Uterus (tissue), 4 donors: Measurements from ENCODE around the gene NUP42. TPM values are rescaled to one million over a fixed set of nuclear protein-coding genes. Genes with fewer than 3 reads are reported as not detected.
"Not testable (repeated sequence)": the region's sequence is repeated elsewhere in the genome, so short reads cannot be mapped to it uniquely, and the experiment has no call there.

Experiments used
- DNase-seq, 2 donors: peaks; one replicate each; pipeline ENCODE4 v3.0.0-alpha.2; 2019 to 2020
- H3K27ac ChIP-seq, 2 donors: fragments of 200-600 bp; sonication (generic); 1 replicate in 1 of 2; 2 replicates in 1 of 2; pipeline ENCODE4 v1.5.1; 2016 to 2018
- H3K27me3 ChIP-seq, 2 donors: fragments of 200-600 bp; sonication (generic); one replicate each; pipeline ENCODE4 v1.5.1; 2018 to 2019; ENCODE audit warnings: control low read depth in 1 of 2
- H3K36me3 ChIP-seq, 2 donors: fragments of 200-600 bp; sonication (generic); one replicate each; pipeline ENCODE4 v1.5.1; 2019; ENCODE audit warnings: control low read depth in 1 of 2
- H3K4me1 ChIP-seq, 2 donors: fragments of 200-600 bp; sonication (generic); one replicate each; pipeline ENCODE4 v1.5.1; 2018 to 2019; ENCODE audit warnings: control low read depth in 1 of 2
- H3K4me3 ChIP-seq, 2 donors: fragments of 200-600 bp; sonication (generic); 1 replicate in 1 of 2; 2 replicates in 1 of 2; pipeline ENCODE4 v1.5.1; 2018 to 2019; ENCODE audit warnings: mild to moderate bottlenecking in 1 of 2
- H3K9me3 ChIP-seq, 2 donors: fragments of 200-600 bp; sonication (generic); one replicate each; pipeline ENCODE4 v1.5.1; 2019; ENCODE audit warnings: control low read depth in 1 of 2
- POLR2A ChIP-seq, 2 donors: fragments of 450-650 bp; IDR thresholded peaks; one replicate each; pipeline ENCODE4 v1.6.1; 2016; ENCODE audit warnings: antibody characterized with exemption in 2 of 2, mild to moderate bottlenecking in 1 of 2, moderate library complexity in 1 of 2
- intact Hi-C: fragments of 100-400 bp; cut with DNase I; formaldehyde crosslinking; loops from one replicate; pipeline ENCODE4 v1.15.1; 2023; ENCODE audit warnings: low total_unique reads
- total RNA-seq, 4 donors: library from RNA; depleted of rRNA in 3 of 4; stranded (reverse); fragments of >200 nt in 3 of 4; gene quantifications; one replicate each; pipeline versions ENCODE4 v1.1.0 to v1.2.4, GENCODE V29; 2014 to 2023
- TF ChIP-seq, protein P1 (sequence below), 4 experiments: fragments of 200-600 bp in 2 of 4; fragments of 450-650 bp in 2 of 4; sonication (generic) in 2 of 4; IDR thresholded peaks; one replicate each; pipeline ENCODE4 v1.5.1; 2016 to 2019; ENCODE audit warnings: antibody characterized with exemption in 4 of 4, mild to moderate bottlenecking in 2 of 4, moderate library complexity in 1 of 4
- donor health status: DM: yes; HTN: yes; CAD: no.

The NUP42 gene
- total RNA-seq, 4 donors from 2014 or later, result 20.6 to 58.3 (median 36.1) TPM

DNA sequence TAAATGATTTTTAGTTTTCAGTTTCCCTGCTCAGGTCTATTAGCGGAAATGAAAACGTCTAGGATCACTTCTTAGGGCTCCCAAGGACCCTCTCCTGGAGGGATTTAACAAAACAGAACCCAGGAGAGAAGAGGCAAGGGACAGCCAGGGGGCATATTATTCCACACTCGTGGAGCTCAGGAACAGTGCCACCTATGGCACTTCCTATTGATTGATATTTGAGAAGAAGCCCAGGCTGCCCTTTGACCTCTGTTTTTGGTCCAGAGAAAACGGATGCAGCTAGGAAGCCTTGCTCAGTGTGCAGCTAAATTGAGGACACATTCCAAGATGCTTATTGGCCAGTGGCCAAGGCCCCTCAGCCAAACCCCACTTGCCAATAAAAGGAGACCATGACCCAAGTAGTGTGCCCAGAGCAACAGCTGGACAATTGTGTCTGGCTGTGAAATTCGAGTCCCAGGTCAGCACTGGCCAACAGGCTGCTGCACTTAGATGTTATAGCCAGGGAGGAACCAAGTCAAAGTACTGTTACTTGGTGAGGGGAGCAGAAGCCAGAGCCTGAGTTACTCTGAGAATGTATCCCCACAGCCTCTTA is 40.7 kb downstream of the NUP42 start:
- Histone ChIP-seq H3K4me1 (no peaks in the 10 kb centered on the region), H3K9me3 (no peaks in the 10 kb centered on the region), H3K27ac (no peak overlapping the region), H3K36me3 (no peaks in the 10 kb centered on the region), H3K4me3 (no peak overlapping the region), H3K27me3 (no peaks in the 10 kb centered on the region)
- intact Hi-C loops, result no loop called here
- DNase-seq, result no peak
- no peak for TF ChIP-seq POLR2A (IDR thresholded peaks at IDR 0.05)
- TF ChIP-seq, protein P1, sequence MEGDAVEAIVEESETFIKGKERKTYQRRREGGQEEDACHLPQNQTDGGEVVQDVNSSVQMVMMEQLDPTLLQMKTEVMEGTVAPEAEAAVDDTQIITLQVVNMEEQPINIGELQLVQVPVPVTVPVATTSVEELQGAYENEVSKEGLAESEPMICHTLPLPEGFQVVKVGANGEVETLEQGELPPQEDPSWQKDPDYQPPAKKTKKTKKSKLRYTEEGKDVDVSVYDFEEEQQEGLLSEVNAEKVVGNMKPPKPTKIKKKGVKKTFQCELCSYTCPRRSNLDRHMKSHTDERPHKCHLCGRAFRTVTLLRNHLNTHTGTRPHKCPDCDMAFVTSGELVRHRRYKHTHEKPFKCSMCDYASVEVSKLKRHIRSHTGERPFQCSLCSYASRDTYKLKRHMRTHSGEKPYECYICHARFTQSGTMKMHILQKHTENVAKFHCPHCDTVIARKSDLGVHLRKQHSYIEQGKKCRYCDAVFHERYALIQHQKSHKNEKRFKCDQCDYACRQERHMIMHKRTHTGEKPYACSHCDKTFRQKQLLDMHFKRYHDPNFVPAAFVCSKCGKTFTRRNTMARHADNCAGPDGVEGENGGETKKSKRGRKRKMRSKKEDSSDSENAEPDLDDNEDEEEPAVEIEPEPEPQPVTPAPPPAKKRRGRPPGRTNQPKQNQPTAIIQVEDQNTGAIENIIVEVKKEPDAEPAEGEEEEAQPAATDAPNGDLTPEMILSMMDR (IDR thresholded peaks at IDR 0.05), result no peak

DNA sequence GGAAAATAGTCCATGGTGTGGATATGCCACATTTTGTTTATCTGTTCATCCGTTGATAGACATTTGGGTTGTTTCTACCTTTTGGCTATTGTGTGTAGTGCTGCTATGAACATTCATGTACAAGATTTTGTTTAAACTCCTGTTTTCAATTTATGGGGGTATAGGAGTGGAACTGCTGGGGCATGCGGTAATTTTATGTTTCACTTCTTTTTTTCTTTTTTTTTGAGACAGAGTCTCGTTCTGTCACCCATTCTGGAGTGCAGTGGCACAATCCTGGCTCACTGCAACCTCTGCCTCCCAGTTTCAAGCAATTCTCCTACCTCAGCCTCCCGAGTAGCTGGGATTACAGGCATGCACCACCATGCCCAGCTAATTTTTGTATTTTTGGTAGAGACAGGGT is 42.5 kb downstream of the NUP42 start:
- H3K9me3 ChIP-seq, intact Hi-C loops, H3K27me3 ChIP-seq, DNase-seq, H3K36me3 ChIP-seq, H3K4me1 ChIP-seq, H3K4me3 ChIP-seq, H3K27ac ChIP-seq: not testable (repeated sequence)

DNA sequence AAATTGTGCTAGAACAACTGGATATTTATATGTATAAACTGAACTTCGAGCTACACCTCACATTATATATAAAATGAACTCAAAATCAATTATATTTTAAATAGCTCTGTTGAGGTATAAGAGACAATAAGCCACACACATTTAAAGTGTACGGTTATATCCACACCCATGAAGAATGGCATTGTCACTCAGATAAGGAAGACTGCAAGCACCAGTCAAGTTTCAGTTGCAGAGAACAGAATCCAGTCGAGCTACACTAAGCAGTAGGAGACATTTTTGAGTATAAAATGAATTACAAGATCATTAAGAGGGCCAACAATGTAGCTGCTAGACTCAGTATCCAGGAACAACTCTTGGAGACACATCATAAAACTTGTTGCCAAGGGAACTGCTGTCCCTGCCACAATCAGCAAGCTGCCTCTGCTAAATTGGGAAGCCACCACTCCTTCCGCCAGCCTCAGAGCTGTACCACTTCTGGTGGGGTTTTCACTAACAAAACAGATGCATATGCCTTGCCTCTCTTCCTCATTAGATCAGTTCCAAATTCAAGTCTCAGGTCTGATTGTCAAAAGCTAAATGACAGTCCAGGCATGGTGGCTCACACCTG is 45.1 kb downstream of the NUP42 start:
- no peak for DNase-seq
- Histone ChIP-seq H3K4me1 (no peaks in the 10 kb centered on the region), H3K9me3 (no peaks in the 10 kb centered on the region), H3K36me3 (no peaks in the 10 kb centered on the region), H3K4me3 (no peak overlapping the region), H3K27ac (no peak overlapping the region), H3K27me3 (no peaks in the 10 kb centered on the region)
- TF ChIP-seq, protein P1 (IDR thresholded peaks at IDR 0.05), result no peak
- no peak for TF ChIP-seq POLR2A (IDR thresholded peaks at IDR 0.05)
- intact Hi-C loops, result no loop called here

- Histone ChIP-seq H3K9me3 (no peaks in the 10 kb centered on the region), H3K36me3 (no peaks in the 10 kb centered on the region), H3K4me3 (no peak overlapping the region), H3K27ac (no peak overlapping the region), H3K27me3 (no peaks in the 10 kb centered on the region), H3K4me1 (no peaks in the 10 kb centered on the region)
- DNase-seq, result no peak
- TF ChIP-seq POLR2A (IDR thresholded peaks at IDR 0.05), result no peak
- TF ChIP-seq, protein P1 (IDR thresholded peaks at IDR 0.05), result no peak
- intact Hi-C loops, result no loop called here
These were observed 46.6 kb downstream of the NUP42 start for GRCh38 chr7:23228412-23228811.

DNA sequence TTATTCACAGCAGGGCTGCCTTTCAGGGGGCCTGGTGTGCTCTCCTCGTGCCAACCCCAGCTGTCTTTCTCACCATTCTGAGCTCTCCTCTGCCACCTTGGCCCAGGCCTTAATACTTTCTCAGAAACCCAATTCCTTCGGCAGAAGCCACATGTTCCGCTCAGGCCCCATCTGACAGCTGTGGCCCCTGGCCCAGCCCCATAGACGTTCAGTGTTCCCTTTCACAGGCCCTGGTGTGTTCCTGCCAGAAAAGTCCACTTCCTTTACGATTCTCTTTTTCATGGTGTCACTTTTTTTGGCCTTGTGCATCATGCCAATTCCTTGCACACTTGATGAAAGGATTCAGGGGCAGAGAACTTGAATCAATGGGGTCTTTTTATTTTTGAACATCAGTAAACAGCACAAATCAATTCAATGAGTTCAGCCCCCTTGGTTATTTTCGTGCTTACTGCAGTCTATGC is 48.8 kb downstream of the NUP42 start:
- Histone ChIP-seq H3K4me1 (no peaks in the 10 kb centered on the region), H3K9me3 (no peaks in the 10 kb centered on the region), H3K36me3 (no peaks in the 10 kb centered on the region), H3K27me3 (no peaks in the 10 kb centered on the region), H3K4me3 (no peak overlapping the region), H3K27ac (no peak overlapping the region)
- no peak for DNase-seq
- no peak for TF ChIP-seq POLR2A (IDR thresholded peaks at IDR 0.05)
- TF ChIP-seq, protein P1 (IDR thresholded peaks at IDR 0.05), result no peak
- intact Hi-C loops, result no loop called here
